Measurements from ENCODE around the gene OCA2. TPM values are rescaled to one million over a fixed set of nuclear protein-coding genes. Genes with fewer than 3 reads are reported as not detected.
A peak's percentile ranks its signal among the peaks of the same experiment; 100 is the strongest.

Gene OCA2
- total RNA-seq, 2 donors from 2014 or later, result 0.10 to 0.82 TPM

DNA sequence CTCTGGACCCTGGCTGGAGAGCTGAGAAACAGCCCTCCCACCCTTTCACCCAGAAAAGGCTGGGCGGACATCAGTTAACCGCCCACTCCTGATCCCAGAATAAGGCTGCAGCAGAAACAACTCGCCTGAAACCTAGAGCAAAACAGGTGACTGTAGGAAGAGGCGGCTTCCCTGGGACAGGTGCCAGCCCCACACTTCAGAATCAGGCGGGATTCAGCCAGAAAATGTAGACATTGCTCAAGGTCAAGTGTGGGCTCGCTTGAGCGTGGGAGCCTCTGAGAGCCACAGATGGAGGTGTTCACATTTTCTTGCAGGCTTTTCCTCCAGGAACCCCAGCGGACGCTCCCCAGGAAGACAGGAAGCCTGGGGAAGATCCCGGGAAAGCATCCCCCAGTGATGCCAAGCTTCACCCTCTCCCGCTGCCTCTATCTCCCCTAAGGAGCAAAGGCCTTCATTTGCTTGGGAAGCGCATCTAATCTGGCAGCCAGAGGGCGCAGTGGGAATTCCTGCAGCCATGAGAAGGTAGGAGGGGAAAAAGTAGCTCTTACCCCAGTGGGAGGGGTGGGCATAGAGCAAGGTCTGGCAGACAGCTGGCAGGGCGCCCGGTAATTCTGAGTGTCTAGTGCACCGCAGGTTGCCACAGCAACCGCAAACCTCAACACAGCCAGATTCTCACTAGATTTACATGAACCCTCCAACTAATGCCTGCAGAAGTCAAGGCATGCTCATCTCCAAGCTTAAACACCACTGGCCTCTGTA, 77.7 kb downstream of the OCA2 start:
- Histone ChIP-seq H3K4me1 (no peaks in the 10 kb centered on the region), H3K27ac (no peak overlapping the region), H3K9ac (ENCODE audit: low read depth in 2 of 2, low read length in 2 of 2) (no peak overlapping the region), H3K9me3 (no peaks in the 10 kb centered on the region), H3K36me3 (no peaks in the 10 kb centered on the region), H3K27me3 (no peaks in the 10 kb centered on the region), H3K4me3 (no peak overlapping the region)
- intact Hi-C loops (cut with DNase I), result loop anchor here (2.0 kb wide), 1 partner anchor 103 kb away; no protein-coding TSS in a partner anchor
- DNase-seq, result peak; percentile 55
- TF ChIP-seq, protein P1, sequence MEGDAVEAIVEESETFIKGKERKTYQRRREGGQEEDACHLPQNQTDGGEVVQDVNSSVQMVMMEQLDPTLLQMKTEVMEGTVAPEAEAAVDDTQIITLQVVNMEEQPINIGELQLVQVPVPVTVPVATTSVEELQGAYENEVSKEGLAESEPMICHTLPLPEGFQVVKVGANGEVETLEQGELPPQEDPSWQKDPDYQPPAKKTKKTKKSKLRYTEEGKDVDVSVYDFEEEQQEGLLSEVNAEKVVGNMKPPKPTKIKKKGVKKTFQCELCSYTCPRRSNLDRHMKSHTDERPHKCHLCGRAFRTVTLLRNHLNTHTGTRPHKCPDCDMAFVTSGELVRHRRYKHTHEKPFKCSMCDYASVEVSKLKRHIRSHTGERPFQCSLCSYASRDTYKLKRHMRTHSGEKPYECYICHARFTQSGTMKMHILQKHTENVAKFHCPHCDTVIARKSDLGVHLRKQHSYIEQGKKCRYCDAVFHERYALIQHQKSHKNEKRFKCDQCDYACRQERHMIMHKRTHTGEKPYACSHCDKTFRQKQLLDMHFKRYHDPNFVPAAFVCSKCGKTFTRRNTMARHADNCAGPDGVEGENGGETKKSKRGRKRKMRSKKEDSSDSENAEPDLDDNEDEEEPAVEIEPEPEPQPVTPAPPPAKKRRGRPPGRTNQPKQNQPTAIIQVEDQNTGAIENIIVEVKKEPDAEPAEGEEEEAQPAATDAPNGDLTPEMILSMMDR (IDR thresholded peaks at IDR 0.05), result peak; percentile 36

DNA sequence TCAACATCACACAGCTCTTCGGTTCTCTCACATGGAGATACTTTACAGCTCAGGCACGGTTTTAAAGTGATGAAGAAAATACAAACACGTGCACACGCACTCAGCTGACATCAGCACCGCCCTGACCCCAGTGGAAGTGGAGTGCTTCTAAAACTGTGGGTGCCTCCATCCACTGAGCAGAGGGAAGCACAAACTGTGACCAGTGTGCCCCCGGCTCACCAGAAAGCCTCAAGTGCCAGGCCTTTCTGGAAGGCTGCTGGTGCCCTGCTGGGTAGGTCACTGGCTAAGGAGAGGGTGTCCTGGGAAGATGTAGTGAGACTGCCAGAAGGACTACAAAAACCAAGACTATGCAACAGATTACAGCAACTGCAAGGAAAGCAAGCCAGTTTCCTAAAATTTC, 78.5 kb downstream of the OCA2 start:
- intact Hi-C loops (cut with DNase I), result loop anchor here (2.0 kb wide), 1 partner anchor 104 kb away; no protein-coding TSS in a partner anchor
- no peaks in the 10 kb centered on the region for H3K9me3 ChIP-seq
- DNase-seq, result no peak
- H3K4me3 ChIP-seq, result no peak overlapping the region
- H3K36me3 ChIP-seq, result no peaks in the 10 kb centered on the region
- TF ChIP-seq, protein P1 (IDR thresholded peaks at IDR 0.05), result no peak
- H3K9ac ChIP-seq (ENCODE audit: low read depth in 2 of 2, low read length in 2 of 2), result no peak overlapping the region
- no peak overlapping the region for H3K27ac ChIP-seq
- H3K27me3 ChIP-seq, result no peaks in the 10 kb centered on the region
- H3K4me1 ChIP-seq, result no peaks in the 10 kb centered on the region

DNA sequence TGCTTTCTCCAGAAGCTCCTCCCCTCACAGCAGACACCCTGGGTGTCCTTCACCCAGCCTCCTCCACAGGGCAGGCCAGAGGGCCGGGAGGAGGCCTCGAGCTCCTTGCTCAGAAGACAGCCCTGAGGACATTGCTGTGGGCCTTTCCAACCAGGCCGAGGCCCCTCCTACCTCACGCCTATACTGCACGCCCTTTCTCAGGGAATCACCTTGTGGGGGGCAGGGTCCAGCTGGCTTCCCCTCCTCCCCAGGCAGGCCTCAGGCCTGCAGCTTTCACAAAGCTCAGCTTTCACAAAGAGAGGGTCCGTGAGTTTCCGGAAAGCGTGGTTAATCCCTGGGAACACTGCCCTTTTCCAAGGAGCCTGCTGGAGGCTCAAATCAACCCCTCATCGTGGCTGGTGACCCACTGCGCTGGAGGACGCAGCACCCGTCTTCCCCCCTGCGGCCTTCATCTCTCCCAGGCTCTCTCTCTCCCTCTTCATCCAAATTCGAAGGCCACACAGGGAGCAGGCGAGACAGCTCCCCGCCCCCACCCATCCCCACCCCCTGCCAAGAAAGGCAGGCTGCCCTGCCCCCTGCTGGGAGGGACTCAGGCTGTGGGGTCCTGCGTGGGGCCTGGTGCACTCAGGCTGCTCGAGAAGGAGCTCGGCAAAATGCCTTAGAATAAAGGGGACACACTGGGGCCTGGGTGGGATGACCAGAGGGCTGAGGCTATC, 79.4 kb downstream of the OCA2 start:
- H3K9me3 ChIP-seq, result no peaks in the 10 kb centered on the region
- H3K27me3 ChIP-seq, result no peaks in the 10 kb centered on the region
- H3K36me3 ChIP-seq, result no peaks in the 10 kb centered on the region
- DNase-seq, result peak; percentile 6
- H3K4me1 ChIP-seq, result no peaks in the 10 kb centered on the region
- H3K9ac ChIP-seq (ENCODE audit: low read depth in 2 of 2, low read length in 2 of 2), result no peak overlapping the region
- TF ChIP-seq, protein P1 (IDR thresholded peaks at IDR 0.05), result no peak
- intact Hi-C loops (cut with DNase I), result loop anchor here (2.0 kb wide), 1 partner anchor 105 kb away; no protein-coding TSS in a partner anchor
- H3K4me3 ChIP-seq, result no peak overlapping the region
- no peak overlapping the region for H3K27ac ChIP-seq

DNA sequence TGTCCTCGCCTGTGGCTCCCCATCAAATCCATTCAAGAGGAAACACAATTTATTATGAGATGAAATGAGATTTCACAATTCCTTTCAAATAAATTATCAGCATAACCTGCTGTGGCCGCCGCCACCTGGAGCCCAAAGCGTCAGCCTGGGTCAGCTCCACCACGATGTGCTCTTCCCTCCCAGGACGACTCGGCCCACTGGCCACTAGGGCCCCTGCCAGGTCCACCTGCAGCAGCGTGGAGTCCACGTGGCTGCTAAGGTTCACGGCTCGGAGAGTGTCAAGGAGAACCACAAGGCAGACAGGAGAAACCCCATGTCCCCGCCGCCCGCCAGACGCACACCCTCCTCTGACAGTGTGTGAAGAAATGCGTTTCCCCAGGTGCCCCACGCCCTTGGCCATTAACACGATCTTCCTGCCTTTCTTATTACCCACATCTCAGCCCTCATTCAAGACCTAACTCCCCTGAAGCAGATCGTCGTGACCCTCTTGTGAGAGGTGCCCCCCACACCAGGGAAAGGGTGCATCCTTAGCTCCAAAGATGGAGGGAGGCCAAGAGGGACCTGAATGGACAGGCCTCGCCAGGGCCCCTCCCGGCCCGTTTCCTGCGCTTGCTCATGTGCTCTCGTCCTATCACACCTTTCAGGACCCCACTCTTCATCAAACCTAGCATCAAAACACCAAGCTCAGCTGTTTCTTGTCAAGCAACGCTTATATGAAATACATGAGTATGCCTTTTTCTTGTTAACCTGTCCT, 80.6 kb downstream of the OCA2 start:
- Histone ChIP-seq H3K27ac (no peak overlapping the region), H3K36me3 (no peaks in the 10 kb centered on the region), H3K9ac (ENCODE audit: low read depth in 2 of 2, low read length in 2 of 2) (no peak overlapping the region), H3K4me1 (no peaks in the 10 kb centered on the region), H3K9me3 (no peaks in the 10 kb centered on the region), H3K4me3 (no peak overlapping the region), H3K27me3 (no peaks in the 10 kb centered on the region)
- intact Hi-C loops (cut with DNase I), result no loop called here
- TF ChIP-seq, protein P1 (IDR thresholded peaks at IDR 0.05), result no peak
- DNase-seq, result peak; percentile 11

DNA sequence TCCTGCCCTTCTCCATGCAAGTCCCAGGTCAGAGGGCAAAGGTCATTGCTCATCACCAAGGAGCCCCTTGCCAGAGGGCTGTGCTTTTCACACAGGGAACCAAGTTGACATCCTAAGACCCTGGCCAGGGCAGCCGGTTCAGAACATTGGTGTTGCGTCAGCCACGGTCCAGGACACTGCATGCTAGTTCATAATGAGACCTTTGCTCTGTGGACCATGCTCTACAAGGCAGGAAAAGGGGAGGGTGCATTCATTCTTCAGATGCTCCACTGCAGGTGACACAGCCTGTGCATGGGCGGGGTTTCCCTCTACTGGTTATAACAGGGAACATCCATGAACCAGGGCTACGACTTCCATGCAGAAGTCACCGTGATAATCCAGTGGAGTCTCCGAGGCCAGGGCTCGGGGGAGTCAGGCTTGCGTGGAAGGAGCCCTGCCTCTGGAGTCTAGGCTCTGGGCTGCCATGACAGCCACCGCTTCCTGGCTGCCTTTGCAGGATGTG, 81.6 kb downstream of the OCA2 start:
- H3K4me3 ChIP-seq, result no peak overlapping the region
- H3K27ac ChIP-seq, result no peak overlapping the region
- H3K9ac ChIP-seq (ENCODE audit: low read depth in 2 of 2, low read length in 2 of 2), result no peak overlapping the region
- TF ChIP-seq, protein P1 (IDR thresholded peaks at IDR 0.05), result no peak
- H3K27me3 ChIP-seq, result no peaks in the 10 kb centered on the region
- intact Hi-C loops (cut with DNase I), result no loop called here
- H3K4me1 ChIP-seq, result no peaks in the 10 kb centered on the region
- H3K36me3 ChIP-seq, result no peaks in the 10 kb centered on the region
- no peaks in the 10 kb centered on the region for H3K9me3 ChIP-seq
- peak; percentile 14 for DNase-seq

All from colonic mucosa (tissue), 4 donors.